ENCODE measurements around the gene DPT. TPM values are rescaled to one million over a fixed set of nuclear protein-coding genes. Genes with fewer than 3 reads are reported as not detected.

Gene DPT
- 2.6 TPM for total RNA-seq
- polyA plus RNA-seq (ENCODE audit: insufficient read depth, low read depth, low replicate concordance) = 4.8 TPM
- long read RNA-seq, donor 1 = 0 reads
- long read RNA-seq, donor 2 = 0 reads
- long read RNA-seq, donor 3 = 0 reads
- long read RNA-seq, donor 4, partial matches to known transcripts = 0 of 2 reads
- long read RNA-seq, donor 4, other reads (novel, unspliced or antisense) = 0 of 2 reads
- long read RNA-seq, donor 5 = 0 reads
- long read RNA-seq, donor 6, partial matches to known transcripts = 0 of 1 reads
- long read RNA-seq, donor 6, other reads (novel, unspliced or antisense) = 0 of 1 reads
- long read RNA-seq, donor 7, partial matches to known transcripts = 0 of 4 reads
- long read RNA-seq, donor 7, other reads (novel, unspliced or antisense) = 1 of 4 reads
- long read RNA-seq, donor 8 = 0 reads
- long read RNA-seq, donor 9 = 0 reads
- long read RNA-seq, donor 10 = 0 reads

DNA sequence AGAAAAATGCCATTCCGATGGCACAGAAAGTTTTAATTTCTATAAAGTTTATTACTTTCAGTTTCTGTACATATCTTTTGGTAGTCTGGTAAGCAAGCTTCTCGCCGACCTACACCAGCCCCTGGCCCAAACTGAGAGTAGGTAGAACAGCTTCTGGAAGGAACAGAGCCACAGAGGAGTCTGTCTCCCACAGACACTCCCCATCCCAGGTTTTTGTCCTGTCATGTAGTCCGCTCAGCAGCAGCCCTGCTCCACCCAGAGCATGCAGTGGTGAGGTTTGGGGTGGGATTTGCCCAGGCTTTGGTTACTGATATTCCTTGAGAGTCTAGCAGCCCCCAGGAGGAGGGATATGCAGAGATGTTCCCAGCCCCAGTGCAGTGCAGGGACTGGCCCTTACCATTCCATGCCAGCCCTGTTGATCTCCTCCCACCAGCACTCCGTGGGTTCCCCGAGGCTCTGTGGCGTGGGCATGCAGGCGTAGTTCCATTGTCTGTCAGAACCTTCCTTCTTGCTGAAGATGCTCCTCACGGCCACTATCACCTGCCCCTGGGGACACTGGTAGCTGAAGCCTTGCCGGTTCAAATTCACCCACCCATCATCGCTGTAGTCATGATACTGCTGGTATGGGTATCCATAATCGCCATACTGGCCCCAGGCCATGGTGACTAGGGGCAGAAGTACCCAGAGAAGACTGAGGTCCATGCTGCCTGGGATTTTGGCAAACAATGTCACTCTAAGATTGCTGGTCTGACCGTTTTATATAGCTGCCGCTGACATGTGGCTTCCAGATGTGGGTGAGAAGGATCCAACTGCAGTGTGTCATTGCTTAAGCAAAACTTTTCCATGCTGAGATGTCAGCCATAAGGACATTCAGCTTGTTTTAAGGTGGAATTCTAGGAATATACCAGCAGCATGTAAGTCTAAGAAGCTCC, at the start of gene DPT:
Gene DPT, minus strand, starts transcription at position 734 of the 932 bp plus-strand sequence. Its CDS starts 32 bp downstream, at position 702.
- H3K4me3 ChIP-seq (ENCODE audit: low read length in 3 of 3) = no peak within 1 kb of the TSS
- H3K9me3 ChIP-seq (ENCODE audit: control insufficient read depth in 2 of 3, insufficient read depth in 1 of 3, low read length in 3 of 3) = no peaks in the 10 kb centered on the region
- no peak for TF ChIP-seq CTCF (IDR thresholded peaks at IDR 0.05; ENCODE audit: borderline replicate concordance, extremely low read depth, insufficient read depth)
- H3K27me3 ChIP-seq (ENCODE audit: control insufficient read depth, insufficient read depth, low read length) = no peaks in the 10 kb centered on the region
- intact Hi-C loops (cut with DNase I) = no loop called here
- no peaks in the 10 kb centered on the region for H3K36me3 ChIP-seq (ENCODE audit: control insufficient read depth in 2 of 3, insufficient read depth in 3 of 3, low read length in 3 of 3)
- no peak within 1 kb of the TSS for H3K9ac ChIP-seq (ENCODE audit: low read length in 3 of 3)
- H3K27ac ChIP-seq (ENCODE audit: low read depth in 2 of 2, low read length in 2 of 2) = no peak within 1 kb of the TSS
- DNase-seq = no peak
- FAIRE-seq = no peak
- no peaks in the 10 kb centered on the region for H3K4me1 ChIP-seq (ENCODE audit: control insufficient read depth in 2 of 3, insufficient read depth in 2 of 3, low read depth in 1 of 3, low read length in 3 of 3)

GRCh38 chr1:168775366-168775765, 46.4 kb upstream of the DPT start:
- FAIRE-seq = no peak
- Histone ChIP-seq H3K4me1 (ENCODE audit: control insufficient read depth in 2 of 3, insufficient read depth in 2 of 3, low read depth in 1 of 3, low read length in 3 of 3) (peaks cover 0 to 5% (median 0%) of the 10 kb centered on the region in 3 donors), H3K4me3 (ENCODE audit: low read length in 3 of 3) (no peak overlapping the region), H3K27ac (ENCODE audit: low read depth in 2 of 2, low read length in 2 of 2) (no peak overlapping the region), H3K9ac (ENCODE audit: low read length in 3 of 3) (no peak overlapping the region), H3K36me3 (ENCODE audit: control insufficient read depth in 2 of 3, insufficient read depth in 3 of 3, low read length in 3 of 3) (no peaks in the 10 kb centered on the region), H3K27me3 (ENCODE audit: control insufficient read depth, insufficient read depth, low read length) (no peaks in the 10 kb centered on the region), H3K9me3 (ENCODE audit: control insufficient read depth in 2 of 3, insufficient read depth in 1 of 3, low read length in 3 of 3) (no peaks in the 10 kb centered on the region)
- DNase-seq = no peak
- intact Hi-C loops (cut with DNase I) = no loop called here
- TF ChIP-seq CTCF (IDR thresholded peaks at IDR 0.05; ENCODE audit: borderline replicate concordance, extremely low read depth, insufficient read depth) = no peak

DNA sequence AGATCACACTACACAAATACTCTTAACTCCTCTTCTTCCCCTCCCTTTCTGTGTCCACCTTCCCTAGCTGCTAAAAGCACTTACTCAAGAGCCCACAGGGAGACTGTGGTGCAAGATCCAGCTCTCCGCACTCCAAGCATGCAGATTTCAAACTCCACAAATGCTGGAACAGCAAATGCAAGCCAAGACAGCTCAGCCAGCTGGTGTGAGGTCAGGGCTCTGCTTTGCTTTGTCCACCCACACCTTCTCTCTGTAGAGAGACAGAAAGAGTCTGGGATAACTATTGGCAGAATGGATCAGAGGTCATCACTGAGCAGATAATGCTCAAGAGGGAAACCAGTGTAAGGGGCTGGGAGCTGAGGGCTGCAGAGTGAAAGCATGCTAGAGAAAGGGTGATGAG, 45.2 kb upstream of the DPT start:
- Histone ChIP-seq H3K36me3 (ENCODE audit: control insufficient read depth in 2 of 3, insufficient read depth in 3 of 3, low read length in 3 of 3) (no peaks in the 10 kb centered on the region), H3K4me3 (ENCODE audit: low read length in 3 of 3) (no peak overlapping the region), H3K9me3 (ENCODE audit: control insufficient read depth in 2 of 3, insufficient read depth in 1 of 3, low read length in 3 of 3) (no peaks in the 10 kb centered on the region), H3K9ac (ENCODE audit: low read length in 3 of 3) (no peak overlapping the region), H3K27ac (ENCODE audit: low read depth in 2 of 2, low read length in 2 of 2) (no peak overlapping the region), H3K4me1 (ENCODE audit: control insufficient read depth in 2 of 3, insufficient read depth in 2 of 3, low read depth in 1 of 3, low read length in 3 of 3) (peaks cover 0 to 5% (median 0%) of the 10 kb centered on the region in 3 donors), H3K27me3 (ENCODE audit: control insufficient read depth, insufficient read depth, low read length) (no peaks in the 10 kb centered on the region)
- DNase-seq = no peak
- intact Hi-C loops (cut with DNase I) = no loop called here
- TF ChIP-seq CTCF (IDR thresholded peaks at IDR 0.05; ENCODE audit: borderline replicate concordance, extremely low read depth, insufficient read depth) = no peak
- no peak for FAIRE-seq

All from kidney (tissue), 22 donors.